Measurements from ENCODE around the gene KCNS3.

The KCNS3 gene

GRCh38 chr2:17858064-17858463 lies 20.4 kb upstream of the KCNS3 start:
- Mint-ChIP-seq H3K4me1 (no peaks in the 10 kb centered on the region), H3K9me3 (no peaks in the 10 kb centered on the region), H3K27me3 (peaks cover 35% of the 10 kb centered on the region), H3K4me3 (no peak overlapping the region), H3K27ac (no peak overlapping the region), H3K36me3 (ENCODE audit: low read depth) (no peaks in the 10 kb centered on the region)
- DNase-seq (no peak), ATAC-seq (no peak)

- H3K9me3 Mint-ChIP-seq = no peaks in the 10 kb centered on the region
- no peak overlapping the region for H3K27ac Mint-ChIP-seq
- no peak for DNase-seq
These were observed 14.9 kb upstream of the KCNS3 start for GRCh38 chr2:17863539-17863938.

GRCh38 chr2:17864676-17865075 lies 13.8 kb upstream of the KCNS3 start:
- Mint-ChIP-seq H3K4me3 (no peak overlapping the region), H3K36me3 (ENCODE audit: low read depth) (no peaks in the 10 kb centered on the region), H3K4me1 (no peaks in the 10 kb centered on the region), H3K9me3 (no peaks in the 10 kb centered on the region), H3K27ac (no peak overlapping the region), H3K27me3 (peaks cover 14% of the 10 kb centered on the region)
- DNase-seq = no peak
- ATAC-seq = no peak

More at GRCh38 chr2:17863539-17863938, 14.9 kb upstream of the KCNS3 start:
- Mint-ChIP-seq H3K36me3 (ENCODE audit: low read depth) (no peaks in the 10 kb centered on the region), H3K27me3 (peaks cover 15% of the 10 kb centered on the region), H3K4me3 (no peak overlapping the region), H3K4me1 (no peaks in the 10 kb centered on the region)
- ATAC-seq = no peak

DNA sequence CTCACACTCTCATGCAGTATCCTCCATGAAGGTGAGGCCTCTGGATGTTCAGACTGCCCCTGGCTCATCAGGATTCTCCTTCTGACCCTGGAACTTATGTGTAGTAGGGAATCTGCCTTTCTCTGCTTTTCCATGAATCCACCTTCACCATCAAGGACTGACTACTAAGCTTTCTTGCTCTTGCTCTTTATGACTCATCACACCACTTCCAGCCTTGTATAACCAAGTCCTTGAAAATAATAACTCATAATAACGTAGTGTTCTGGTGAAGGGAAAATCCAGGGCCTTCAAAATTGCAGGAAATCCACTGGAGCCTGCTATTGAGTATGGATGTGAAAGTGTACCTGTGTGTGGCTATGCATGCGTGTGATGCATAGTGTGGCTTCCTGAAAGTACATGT lies 11.3 kb upstream of the KCNS3 start:
- Mint-ChIP-seq H3K36me3 (ENCODE audit: low read depth) (no peaks in the 10 kb centered on the region), H3K9me3 (no peaks in the 10 kb centered on the region), H3K27me3 (peaks cover 17% of the 10 kb centered on the region), H3K4me1 (no peaks in the 10 kb centered on the region), H3K4me3 (no peak overlapping the region), H3K27ac (no peak overlapping the region)
- DNase-seq (no peak), ATAC-seq (no peak)

DNA sequence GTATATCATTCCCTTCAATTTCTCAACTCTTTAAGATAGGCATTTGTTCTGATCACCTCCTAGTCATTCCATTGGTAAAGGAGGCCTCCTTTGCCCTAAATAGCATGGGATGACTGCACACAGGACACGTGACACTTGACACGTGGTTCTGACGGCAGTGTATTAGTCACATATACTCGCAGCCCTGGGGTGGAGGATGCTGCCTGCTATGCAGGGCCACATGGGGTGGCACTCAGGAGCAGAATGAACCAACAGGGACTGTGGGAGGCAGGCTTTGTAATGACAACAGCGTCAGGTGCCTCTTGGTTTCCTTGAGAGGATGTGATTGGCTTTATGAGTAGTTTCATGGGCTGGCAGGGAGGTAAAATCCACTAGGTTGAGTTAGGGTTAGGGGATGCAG lies 9.3 kb upstream of the KCNS3 start:
- H3K27me3 Mint-ChIP-seq = peaks cover 24% of the 10 kb centered on the region
- H3K4me1 Mint-ChIP-seq = no peaks in the 10 kb centered on the region
- no peaks in the 10 kb centered on the region for H3K9me3 Mint-ChIP-seq
- no peak overlapping the region for H3K27ac Mint-ChIP-seq
- DNase-seq = no peak
- no peak for ATAC-seq
- H3K4me3 Mint-ChIP-seq = no peak overlapping the region
- no peaks in the 10 kb centered on the region for H3K36me3 Mint-ChIP-seq (ENCODE audit: low read depth)

GRCh38 chr2:17871639-17872038 lies 6.8 kb upstream of the KCNS3 start:
- Mint-ChIP-seq H3K9me3 (no peaks in the 10 kb centered on the region), H3K27ac (no peak overlapping the region), H3K4me1 (no peaks in the 10 kb centered on the region), H3K4me3 (no peak overlapping the region), H3K27me3 (peaks cover 38% of the 10 kb centered on the region), H3K36me3 (ENCODE audit: low read depth) (no peaks in the 10 kb centered on the region)
- ATAC-seq = no peak
- DNase-seq = no peak

DNA sequence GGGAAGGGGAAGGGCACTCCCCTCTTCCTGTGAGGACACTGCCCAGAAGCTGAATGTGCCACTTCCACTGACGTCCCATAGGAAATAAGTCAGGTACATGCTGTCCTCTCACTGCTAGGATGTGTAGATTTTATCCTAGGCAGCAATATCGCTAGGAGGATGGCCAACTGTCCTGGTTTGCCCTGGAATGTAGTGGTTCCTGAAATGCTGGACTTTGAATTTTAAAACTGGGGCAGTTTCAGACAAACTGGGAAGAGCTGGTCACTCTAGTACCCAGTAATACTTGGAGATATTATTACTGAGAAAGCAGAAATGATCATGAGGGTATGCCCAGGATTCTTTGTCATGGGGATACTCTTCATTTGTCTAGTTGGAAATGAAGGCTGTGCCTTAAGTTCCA lies 5.4 kb upstream of the KCNS3 start:
- no peak for DNase-seq
- Mint-ChIP-seq H3K4me3 (no peak overlapping the region), H3K27me3 (peaks cover 52% of the 10 kb centered on the region), H3K36me3 (ENCODE audit: low read depth) (no peaks in the 10 kb centered on the region), H3K4me1 (peaks cover 3% of the 10 kb centered on the region), H3K9me3 (no peaks in the 10 kb centered on the region), H3K27ac (no peak overlapping the region)
- ATAC-seq = no peak

DNA sequence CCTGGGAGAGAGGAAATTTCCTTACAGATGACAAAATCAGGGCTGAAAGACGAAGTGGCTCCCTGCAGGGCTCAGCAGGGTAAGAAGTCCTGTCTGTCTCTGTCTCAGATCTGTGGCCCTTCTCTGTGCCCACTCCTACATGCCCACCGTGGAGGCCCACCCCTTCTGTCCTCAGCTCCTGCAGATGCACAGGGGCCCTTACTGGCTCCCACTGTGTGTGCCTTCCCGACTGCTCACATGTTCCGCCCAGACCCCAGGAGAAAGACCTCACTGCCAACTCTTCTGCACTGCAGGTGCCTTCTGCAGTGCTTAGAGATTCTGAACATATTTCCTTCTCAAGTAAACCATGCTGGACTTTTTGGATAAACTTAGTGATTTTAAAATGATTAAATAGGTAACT lies 1.9 kb upstream of the KCNS3 start:
- no peak overlapping the region for H3K4me3 Mint-ChIP-seq
- no peak for ATAC-seq

GRCh38 chr2:17877811-17878280 lies 621 bp upstream of the KCNS3 start:
- H3K4me1 Mint-ChIP-seq = peaks cover 8% of the 10 kb centered on the region
- H3K27me3 Mint-ChIP-seq = peaks cover 73% of the 10 kb centered on the region
- H3K27ac Mint-ChIP-seq = no peak overlapping the region
- H3K9me3 Mint-ChIP-seq = no peaks in the 10 kb centered on the region
- no peak for ATAC-seq
- H3K36me3 Mint-ChIP-seq (ENCODE audit: low read depth) = no peaks in the 10 kb centered on the region
- no peak for DNase-seq
- H3K4me3 Mint-ChIP-seq = peak overlapping the region; percentile 67

More for the DNA sequence above, 1.9 kb upstream of the KCNS3 start:
- Mint-ChIP-seq H3K9me3 (no peaks in the 10 kb centered on the region), H3K27ac (no peak overlapping the region), H3K4me1 (peaks cover 8% of the 10 kb centered on the region), H3K27me3 (peaks cover 63% of the 10 kb centered on the region), H3K36me3 (ENCODE audit: low read depth) (no peaks in the 10 kb centered on the region)
- no peak for DNase-seq

- Mint-ChIP-seq H3K4me3 (peak overlapping the region; percentile 60), H3K27ac (no peak overlapping the region), H3K9me3 (peaks cover 4% of the 10 kb centered on the region), H3K4me1 (peaks cover 8% of the 10 kb centered on the region), H3K36me3 (ENCODE audit: low read depth) (no peaks in the 10 kb centered on the region), H3K27me3 (peaks cover 70% of the 10 kb centered on the region)
- no peak for DNase-seq
- peak; percentile 5 for ATAC-seq
These were observed 858 bp downstream of the KCNS3 start for GRCh38 chr2:17879137-17879912.

GRCh38 chr2:17879913-17880274 lies 1.4 kb downstream of the KCNS3 start:
- Mint-ChIP-seq H3K4me1 (peaks cover 8% of the 10 kb centered on the region), H3K27ac (no peak overlapping the region), H3K9me3 (peaks cover 4% of the 10 kb centered on the region), H3K36me3 (ENCODE audit: low read depth) (no peaks in the 10 kb centered on the region), H3K27me3 (peaks cover 70% of the 10 kb centered on the region), H3K4me3 (no peak overlapping the region)
- ATAC-seq (no peak), DNase-seq (no peak)

GRCh38 chr2:17892770-17893534 lies 14.5 kb downstream of the KCNS3 start:
- DNase-seq (no peak), ATAC-seq (no peak)
- Mint-ChIP-seq H3K36me3 (ENCODE audit: low read depth) (no peaks in the 10 kb centered on the region), H3K4me3 (no peak overlapping the region), H3K27me3 (peaks cover 18% of the 10 kb centered on the region), H3K27ac (no peak overlapping the region), H3K9me3 (peaks cover 25% of the 10 kb centered on the region), H3K4me1 (no peaks in the 10 kb centered on the region)

DNA sequence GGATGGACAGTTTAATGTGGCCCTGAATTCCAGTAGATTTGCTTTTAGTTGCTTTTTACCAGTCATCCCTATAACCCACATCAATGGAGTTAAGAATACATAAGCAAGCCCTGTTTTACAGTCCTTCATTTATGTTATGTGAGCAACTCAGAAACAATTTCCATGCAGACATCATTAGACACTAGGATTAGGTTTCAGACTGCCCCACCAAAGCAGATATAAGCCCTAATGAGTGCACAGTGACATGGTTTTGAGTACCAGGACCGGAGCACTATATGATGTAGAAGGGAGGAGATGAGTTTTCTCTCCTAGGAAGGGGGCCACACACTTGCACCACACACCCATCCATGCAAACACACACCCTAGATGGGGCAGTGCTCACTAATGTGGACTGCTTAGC lies 15.5 kb downstream of the KCNS3 start:
- no peak for DNase-seq
- Mint-ChIP-seq H3K9me3 (peaks cover 25% of the 10 kb centered on the region), H3K36me3 (ENCODE audit: low read depth) (no peaks in the 10 kb centered on the region), H3K4me1 (no peaks in the 10 kb centered on the region), H3K27ac (no peak overlapping the region), H3K4me3 (no peak overlapping the region), H3K27me3 (peaks cover 18% of the 10 kb centered on the region)
- ATAC-seq = no peak

- Mint-ChIP-seq H3K27ac (no peak overlapping the region), H3K4me1 (no peaks in the 10 kb centered on the region), H3K9me3 (peaks cover 25% of the 10 kb centered on the region), H3K4me3 (no peak overlapping the region), H3K27me3 (peaks cover 18% of the 10 kb centered on the region), H3K36me3 (ENCODE audit: low read depth) (no peaks in the 10 kb centered on the region)
- DNase-seq = no peak
- ATAC-seq = no peak
These were observed 16.1 kb downstream of the KCNS3 start for GRCh38 chr2:17894556-17894955.

- no peaks in the 10 kb centered on the region for H3K4me1 Mint-ChIP-seq
- DNase-seq = no peak
- ATAC-seq = no peak
These were observed 21.4 kb downstream of the KCNS3 start for GRCh38 chr2:17899871-17900270.

More at GRCh38 chr2:17899871-17900270, 21.4 kb downstream of the KCNS3 start:
- Mint-ChIP-seq H3K9me3 (no peaks in the 10 kb centered on the region), H3K27ac (no peak overlapping the region), H3K27me3 (peaks cover 17% of the 10 kb centered on the region), H3K4me3 (no peak overlapping the region), H3K36me3 (ENCODE audit: low read depth) (no peaks in the 10 kb centered on the region)

All from activated naive CD8-positive, alpha-beta T cell treated with anti-CD3 and anti-CD28 coated beads, Interleukin-2, amount 50 U/mL, for 24 hours (primary cell).